Measurements from ENCODE around the gene SSBP2. TPM values are rescaled to one million over a fixed set of nuclear protein-coding genes. Genes with fewer than 3 reads are reported as not detected.

Gene SSBP2
- total and polyA plus RNA-seq, 2 donors (not counting 3 experiments of a cell fraction or from before 2014, with no cell fraction given), result 9.6 to 11.5 TPM

DNA sequence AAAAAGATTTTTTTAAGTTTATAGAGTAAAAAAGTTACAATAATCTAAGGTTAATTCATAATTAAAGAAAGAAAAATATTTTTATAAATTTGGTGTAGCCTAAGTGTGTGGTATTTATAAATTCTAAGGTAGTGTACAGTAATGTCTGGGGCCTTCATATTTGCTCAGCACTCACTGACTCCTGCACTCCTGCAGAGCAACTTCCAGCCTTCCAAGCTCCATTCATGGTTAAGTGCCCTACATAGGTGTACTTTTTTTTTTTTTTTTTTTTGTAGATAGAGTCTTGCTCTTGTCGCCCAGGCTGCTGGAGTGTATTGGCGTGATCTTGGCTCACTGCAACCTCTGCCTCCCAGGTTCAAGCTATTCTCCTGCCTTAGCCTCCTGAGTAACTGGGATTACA is 367.0 kb downstream of the SSBP2 start:
- no peak for FAIRE-seq

More for the DNA sequence above, 367.0 kb downstream of the SSBP2 start:
- ChIA-PET CTCF (interaction anchor here (0.7 kb wide), 3 partner anchors 9 to 84 kb away, joined by 3 to 4 read pairs (median 3); no protein-coding TSS in a partner anchor), POLR2A (no interaction called here)
- DNase-seq (ENCODE audit: low read depth, low spot score), result no peak
- Histone ChIP-seq H3K27me3 (ENCODE audit: control insufficient read depth in 2 of 2, insufficient read depth in 2 of 2, low read length in 2 of 2) (no peaks in the 10 kb centered on the region), H3K4me2 (ENCODE audit: insufficient read depth, low read length) (no peak overlapping the region), H3K27ac (ENCODE audit: insufficient read depth, low read depth, low read length) (no peak overlapping the region), H3K9me1 (replicated peaks; ENCODE audit: control insufficient read depth, extremely low read depth, insufficient read depth, low read length) (no peaks in the 10 kb centered on the region), H2AFZ (ENCODE audit: low read depth, low read length) (no peak overlapping the region), H3K36me3 (ENCODE audit: control insufficient read depth in 2 of 2, extremely low read depth in 1 of 2, insufficient read depth in 2 of 2, low read length in 2 of 2) (no peaks in the 10 kb centered on the region), H3K79me2 (ENCODE audit: control insufficient read depth, insufficient read depth, low read length) (no peaks in the 10 kb centered on the region), H3K9ac (replicated peaks; ENCODE audit: extremely low read depth, insufficient read depth, low read length) (no peak overlapping the region), H3K9me3 (replicated peaks; ENCODE audit: control insufficient read depth, insufficient read depth, low read length) (no peaks in the 10 kb centered on the region), H3K4me1 (ENCODE audit: control insufficient read depth, extremely low read depth, insufficient read depth, low read length) (no peaks in the 10 kb centered on the region), H4K20me1 (replicated peaks; ENCODE audit: control insufficient read depth, extremely low read depth, insufficient read depth, low read length) (no peaks in the 10 kb centered on the region), H3K4me3 (replicated peaks in 1 of 3; ENCODE audit: insufficient read depth in 1 of 3, low read depth in 1 of 3, low read length in 3 of 3) (no peak overlapping the region)
- intact Hi-C loops (cut with micrococcal nuclease) (no loop called here), dilution Hi-C loops (cut with MboI; ENCODE audit: extremely low pct_ligation_motif_present, low sequenced_read_pairs) (no loop called here)
- TF ChIP-seq POLR2A (IDR thresholded peaks at IDR 0.05; ENCODE audit: low read depth, low read length) (no peak), FOS (IDR thresholded peaks at IDR 0.05; ENCODE audit: borderline replicate concordance, insufficient read depth, low read length) (no peak), EZH2 (IDR thresholded peaks at IDR 0.05; ENCODE audit: borderline replicate concordance, low read depth, low read length, severe bottlenecking) (no peak), GATA2 (IDR thresholded peaks at IDR 0.05; ENCODE audit: insufficient read depth, insufficient read length, low read depth, low read length) (no peak), MYC (IDR thresholded peaks at IDR 0.05; ENCODE audit: low read depth, low read length) (no peak), JUN (IDR thresholded peaks at IDR 0.05; ENCODE audit: borderline replicate concordance, insufficient read depth, insufficient read length, low read depth) (no peak), POLR2AphosphoS5 (IDR thresholded peaks at IDR 0.05; ENCODE audit: insufficient read depth, low read depth, low read length) (no peak)
- TF ChIP-seq, protein P1, sequence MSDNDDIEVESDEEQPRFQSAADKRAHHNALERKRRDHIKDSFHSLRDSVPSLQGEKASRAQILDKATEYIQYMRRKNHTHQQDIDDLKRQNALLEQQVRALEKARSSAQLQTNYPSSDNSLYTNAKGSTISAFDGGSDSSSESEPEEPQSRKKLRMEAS (IDR thresholded peaks at IDR 0.05; ENCODE audit: insufficient read depth, insufficient read length), result no peak
- TF ChIP-seq, protein P2, sequence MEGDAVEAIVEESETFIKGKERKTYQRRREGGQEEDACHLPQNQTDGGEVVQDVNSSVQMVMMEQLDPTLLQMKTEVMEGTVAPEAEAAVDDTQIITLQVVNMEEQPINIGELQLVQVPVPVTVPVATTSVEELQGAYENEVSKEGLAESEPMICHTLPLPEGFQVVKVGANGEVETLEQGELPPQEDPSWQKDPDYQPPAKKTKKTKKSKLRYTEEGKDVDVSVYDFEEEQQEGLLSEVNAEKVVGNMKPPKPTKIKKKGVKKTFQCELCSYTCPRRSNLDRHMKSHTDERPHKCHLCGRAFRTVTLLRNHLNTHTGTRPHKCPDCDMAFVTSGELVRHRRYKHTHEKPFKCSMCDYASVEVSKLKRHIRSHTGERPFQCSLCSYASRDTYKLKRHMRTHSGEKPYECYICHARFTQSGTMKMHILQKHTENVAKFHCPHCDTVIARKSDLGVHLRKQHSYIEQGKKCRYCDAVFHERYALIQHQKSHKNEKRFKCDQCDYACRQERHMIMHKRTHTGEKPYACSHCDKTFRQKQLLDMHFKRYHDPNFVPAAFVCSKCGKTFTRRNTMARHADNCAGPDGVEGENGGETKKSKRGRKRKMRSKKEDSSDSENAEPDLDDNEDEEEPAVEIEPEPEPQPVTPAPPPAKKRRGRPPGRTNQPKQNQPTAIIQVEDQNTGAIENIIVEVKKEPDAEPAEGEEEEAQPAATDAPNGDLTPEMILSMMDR (IDR thresholded peaks at IDR 0.05; ENCODE audit: extremely low read depth in 1 of 2, insufficient read depth in 1 of 2, low read depth in 1 of 2, low read length in 2 of 2), result no peak
- BruUV-seq (replicated peaks), result no TSS peak
